NOMO-1 (cell line): Measurements from ENCODE around the gene COCH.

Experiments
- DNase-seq, 2 experiments: peaks; one replicate each; lab custom pipeline; 2025; ENCODE audit not compliant: unreplicated experiment in 2 of 2; lab: John Stamatoyannopoulos, UW

Gene COCH

GRCh38 chr14:30874120-30874998 lies at the start of gene COCH:
TSS of gene COCH (plus strand) at chr14:30874559. CDS start at chr14:30874939, 380 bp downstream.
- peak; percentile 53 to 59 for DNase-seq

DNA sequence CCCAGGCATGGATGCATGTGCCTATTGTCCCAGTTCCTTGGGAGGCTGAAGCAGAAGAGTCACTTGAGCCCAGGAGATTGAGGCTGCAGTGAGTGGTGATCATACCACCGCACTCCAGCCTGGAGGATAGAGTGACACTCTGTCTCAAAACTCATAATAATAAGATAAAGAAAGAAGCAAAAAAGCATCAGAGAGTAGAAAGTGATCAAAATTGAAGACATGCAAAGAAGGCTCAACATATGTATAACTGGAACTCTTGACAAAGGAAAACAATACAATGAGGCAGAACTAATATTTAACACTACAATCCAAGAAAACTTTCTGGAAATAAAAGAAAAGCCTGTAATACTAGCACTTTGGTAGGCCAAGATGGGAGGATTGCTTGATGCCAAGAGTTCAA lies 48.3 kb upstream of the COCH start:
- no peak for DNase-seq

DNA sequence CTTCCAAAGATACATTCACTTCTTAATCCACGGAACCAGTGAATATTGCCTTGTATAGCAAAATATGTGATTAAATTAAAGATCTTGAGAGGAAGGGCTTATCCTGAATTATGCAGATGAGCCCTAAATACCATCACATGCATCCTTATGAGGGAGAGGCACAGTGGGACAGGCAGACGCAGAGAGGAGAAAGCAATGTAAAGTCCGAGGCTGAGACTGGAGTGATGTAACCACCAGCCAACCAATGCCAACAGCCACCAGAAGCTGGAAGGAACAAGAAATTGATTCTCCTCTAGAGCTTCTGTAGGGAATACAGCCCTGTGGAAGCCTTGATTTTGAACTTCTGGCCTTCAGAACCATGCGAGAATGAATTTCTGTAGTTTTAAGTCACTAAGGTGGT lies 44.5 kb upstream of the COCH start:
- DNase-seq: no peak

DNA sequence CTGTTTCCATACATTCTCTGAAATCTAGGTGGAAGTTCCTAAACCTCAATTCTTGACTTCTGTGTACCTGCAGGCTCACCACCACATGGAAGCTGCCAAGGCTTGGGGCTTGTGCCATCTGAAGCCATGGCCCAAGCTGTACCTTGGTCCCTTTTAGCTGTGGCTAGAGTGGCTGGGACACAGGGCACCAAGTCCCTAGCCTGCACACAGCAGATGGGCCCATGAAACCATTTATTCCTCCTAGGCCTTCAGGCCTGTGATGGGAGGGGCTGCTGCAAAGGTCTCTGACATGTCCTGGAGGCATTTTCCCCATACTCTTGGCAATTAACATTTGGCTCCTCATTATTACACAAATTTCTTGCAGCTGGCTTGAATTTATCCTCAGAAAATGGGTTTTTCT lies 40.0 kb upstream of the COCH start:
- DNase-seq: no peak

- no peak for DNase-seq
These were observed 36.0 kb upstream of the COCH start for GRCh38 chr14:30838351-30838750.

DNA sequence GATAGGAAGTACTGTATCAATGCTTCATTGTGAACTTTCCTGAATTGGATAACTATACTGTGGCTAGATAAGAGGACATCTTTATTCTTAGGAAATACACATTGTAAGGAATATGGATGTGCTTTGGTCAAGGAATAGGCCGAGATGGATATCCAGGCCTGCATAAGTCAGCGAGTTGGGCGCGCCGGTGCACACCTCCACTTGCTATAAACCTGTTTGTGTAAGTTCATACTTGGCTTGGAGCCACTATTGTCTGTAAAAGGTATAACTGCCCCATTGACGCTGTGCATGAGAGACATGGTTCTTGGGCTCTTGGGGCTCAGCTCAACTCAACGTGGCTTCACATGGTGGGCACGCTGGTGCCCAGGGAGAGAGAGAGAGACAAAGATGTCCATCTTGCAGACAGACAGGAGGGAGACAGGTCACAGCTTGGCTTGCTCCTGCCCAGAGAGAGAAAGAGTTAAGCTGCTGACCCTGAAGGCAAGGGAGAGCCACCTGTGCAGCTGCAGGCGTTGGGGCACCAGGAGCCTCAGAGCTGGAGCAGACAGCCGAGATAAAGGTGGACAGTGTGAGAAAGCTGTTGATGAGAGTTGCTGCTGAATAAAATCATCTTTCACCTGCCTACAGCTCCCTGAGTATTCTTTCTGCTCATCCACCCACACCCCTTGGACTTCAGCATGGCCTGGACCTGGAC lies 34.1 kb upstream of the COCH start:
- DNase-seq: no peak

DNA sequence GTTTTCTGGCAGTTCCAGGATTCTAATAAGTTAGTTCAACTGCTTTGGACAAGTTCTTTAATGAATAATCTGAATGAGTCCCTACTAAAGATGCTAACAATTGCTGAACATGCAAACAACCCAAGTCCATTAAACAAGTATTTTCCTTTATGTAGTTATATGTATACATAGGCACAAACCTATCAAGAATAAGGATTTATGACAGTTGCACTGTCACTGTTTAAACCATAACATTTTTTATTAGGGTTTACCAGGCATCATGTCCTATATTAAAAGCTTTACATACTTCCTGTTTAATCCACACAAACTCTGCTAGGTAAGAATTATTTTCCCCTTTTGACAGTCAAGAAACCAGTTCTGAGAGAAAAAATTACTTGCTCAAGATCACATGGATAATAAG lies 31.9 kb upstream of the COCH start:
- DNase-seq: no peak

- peak; percentile 55 to 84 for DNase-seq
These were observed 25.7 kb upstream of the COCH start for GRCh38 chr14:30848449-30849240.

GRCh38 chr14:30849354-30849753 lies 25.0 kb upstream of the COCH start:
- peak; percentile 52 to 85 for DNase-seq

DNA sequence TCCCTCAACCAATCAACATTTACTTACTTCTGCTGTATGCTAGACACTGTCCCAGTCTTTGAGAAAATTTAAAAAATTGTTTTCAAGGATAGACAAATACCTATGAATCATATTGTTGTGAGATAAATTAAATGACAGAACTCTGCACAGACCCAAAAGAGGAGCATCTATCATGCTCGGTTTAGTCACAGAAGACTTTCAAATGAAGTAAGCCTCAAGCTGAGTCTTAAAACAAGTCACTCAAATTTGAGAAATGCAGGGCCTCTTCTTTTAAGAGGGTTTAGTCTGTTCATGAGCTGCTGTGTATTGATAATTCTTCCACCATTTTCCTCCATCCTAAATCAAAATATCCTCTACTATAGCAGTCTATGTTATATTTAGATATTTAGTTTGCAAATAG lies 24.4 kb upstream of the COCH start:
- DNase-seq: no peak

DNA sequence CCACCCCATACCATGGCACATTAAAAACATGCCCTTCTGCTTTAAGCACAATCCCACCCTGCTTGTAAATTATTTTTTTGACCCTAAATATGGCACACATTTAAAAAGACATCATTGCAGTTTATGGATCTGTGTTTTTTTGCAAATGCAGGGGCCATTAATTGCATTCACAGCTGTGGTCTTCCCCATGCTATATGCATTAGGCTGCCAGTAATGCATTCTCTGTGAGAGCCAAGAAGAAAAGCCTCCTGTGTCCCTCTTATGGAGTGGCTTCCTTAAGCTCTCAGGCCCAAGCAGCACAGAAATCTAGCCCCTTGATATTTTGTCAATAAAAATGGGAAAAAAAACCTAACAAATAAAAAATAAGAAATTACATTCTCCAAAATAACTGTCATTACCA lies 20.4 kb upstream of the COCH start:
- no peak for DNase-seq

DNA sequence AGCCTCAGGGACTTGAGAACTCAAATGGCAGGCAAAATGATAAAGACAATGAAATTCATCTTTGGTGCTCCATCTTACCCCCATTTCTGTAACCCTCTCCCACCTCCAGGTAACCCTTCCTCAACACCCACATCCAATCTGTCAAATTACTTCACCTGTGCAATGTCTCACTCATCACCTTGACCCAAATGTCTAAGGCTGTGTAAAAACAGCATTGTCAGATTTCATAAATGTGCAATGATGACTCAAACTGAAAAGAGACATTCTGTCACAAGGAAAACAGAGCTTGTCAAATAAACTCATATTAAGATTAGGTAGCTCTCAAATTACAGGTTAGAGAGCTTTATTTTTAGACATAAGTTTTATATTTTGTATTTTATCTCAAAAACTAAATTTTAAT lies 19.9 kb upstream of the COCH start:
- no peak for DNase-seq

DNA sequence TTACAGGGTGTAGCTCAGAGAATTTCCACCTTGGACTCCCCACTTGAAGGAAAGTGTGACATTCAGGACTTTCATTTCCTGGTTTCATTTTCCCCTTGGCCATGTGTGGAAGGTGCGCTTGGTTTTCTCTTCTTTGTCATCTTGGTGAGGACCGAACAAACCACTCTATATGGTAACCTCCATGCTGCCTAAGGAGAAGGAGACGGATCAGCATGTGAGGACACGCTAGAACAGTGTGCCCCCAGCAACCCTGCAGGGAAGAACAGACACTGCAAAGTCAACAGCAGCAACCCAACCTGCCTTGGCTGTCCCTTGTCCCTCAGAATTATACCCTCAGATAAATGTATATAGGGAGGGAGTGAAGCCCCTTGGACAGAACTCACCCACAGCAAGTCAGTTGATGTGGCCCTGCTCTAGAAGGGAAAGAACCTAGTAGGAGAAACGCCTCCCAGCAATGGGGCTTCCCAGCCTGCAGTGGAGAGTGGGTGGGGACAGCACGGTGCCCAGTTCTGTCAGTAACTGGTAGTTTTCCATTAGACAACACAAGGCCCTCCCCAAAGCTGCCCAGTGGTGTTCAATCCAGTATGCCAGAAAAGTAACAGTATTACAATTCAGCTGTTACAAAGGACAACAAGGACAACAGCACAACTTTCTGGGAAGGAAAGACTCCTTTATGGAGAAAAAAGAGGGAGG lies 18.9 kb upstream of the COCH start:
- no peak for DNase-seq

- DNase-seq: peak; percentile 23 to 60
These were observed 13.2 kb upstream of the COCH start for GRCh38 chr14:30861200-30861599.

DNA sequence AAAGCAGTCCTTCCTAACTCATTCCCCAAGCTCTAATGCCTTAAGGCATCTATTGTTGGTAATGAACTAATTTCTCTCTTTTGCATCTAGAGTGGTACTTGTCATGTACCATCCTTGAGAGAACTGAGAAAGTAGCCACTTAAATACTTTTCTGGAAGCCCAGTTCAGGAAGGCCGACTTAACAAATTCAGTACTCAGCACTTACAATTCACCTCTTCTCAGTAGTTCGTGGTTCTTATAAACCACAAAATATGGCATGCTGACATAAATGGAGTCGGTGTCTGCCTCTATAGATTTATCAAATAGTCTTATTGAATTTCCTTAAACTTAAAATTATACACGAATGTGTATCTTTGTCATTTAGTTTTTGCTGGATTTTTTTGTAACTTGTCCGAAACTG lies 9.4 kb upstream of the COCH start:
- no peak for DNase-seq

- no peak for DNase-seq
These were observed 5.6 kb upstream of the COCH start for GRCh38 chr14:30868736-30869135.

GRCh38 chr14:30869551-30870155 lies 4.7 kb upstream of the COCH start:
- no peak for DNase-seq

- no peak for DNase-seq
These were observed 1.8 kb upstream of the COCH start for GRCh38 chr14:30872602-30873001.

DNA sequence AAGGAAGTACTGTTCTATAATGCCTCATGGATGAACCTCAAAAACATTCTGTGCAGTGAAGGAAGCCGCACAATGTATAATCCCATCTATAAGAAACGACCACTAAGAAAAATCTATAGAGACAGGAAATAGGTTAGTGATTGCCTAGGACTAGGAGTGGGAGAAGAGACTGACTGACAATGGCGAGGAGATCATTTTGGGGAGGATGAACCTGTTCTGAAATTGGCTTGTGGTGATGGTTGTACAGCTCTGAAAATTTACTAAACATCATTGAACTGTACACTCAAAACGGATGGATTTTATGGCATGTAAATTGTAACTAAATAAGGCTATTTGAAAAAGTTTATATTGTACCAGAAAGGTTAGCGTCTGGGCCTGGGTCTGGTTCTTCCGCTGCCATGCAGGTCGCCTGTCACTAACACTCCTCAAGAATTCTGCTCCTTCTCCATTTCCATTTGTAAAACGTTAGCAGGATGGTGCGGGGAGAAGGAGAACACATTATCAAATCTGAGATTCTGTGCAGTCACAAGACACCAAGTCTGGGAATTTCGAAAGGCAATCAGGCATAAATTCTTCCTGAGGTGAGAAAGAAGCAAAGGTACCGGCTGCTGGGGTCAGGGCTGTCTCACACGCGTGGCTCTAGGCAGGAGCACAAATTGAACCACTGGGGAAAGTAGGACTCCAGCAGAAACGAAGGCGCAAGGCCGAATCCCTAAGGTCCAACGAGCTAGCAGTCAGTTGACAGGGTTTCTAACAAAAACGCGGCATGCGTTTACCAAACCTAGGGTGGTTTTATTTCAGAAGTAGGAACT lies 845 bp upstream of the COCH start:
- DNase-seq: no peak
